T1000 (cell line): ENCODE results near the gene RBMS3.
"Not testable (repeated sequence)": the region's sequence is repeated elsewhere in the genome, so short reads cannot be mapped to it uniquely, and the experiment has no call there.

Experiments
- DNase-seq: peaks from one replicate; lab custom pipeline; 2025; ENCODE audit warnings: mixed read lengths; lab: John Stamatoyannopoulos, UW

RBMS3 gene

DNA sequence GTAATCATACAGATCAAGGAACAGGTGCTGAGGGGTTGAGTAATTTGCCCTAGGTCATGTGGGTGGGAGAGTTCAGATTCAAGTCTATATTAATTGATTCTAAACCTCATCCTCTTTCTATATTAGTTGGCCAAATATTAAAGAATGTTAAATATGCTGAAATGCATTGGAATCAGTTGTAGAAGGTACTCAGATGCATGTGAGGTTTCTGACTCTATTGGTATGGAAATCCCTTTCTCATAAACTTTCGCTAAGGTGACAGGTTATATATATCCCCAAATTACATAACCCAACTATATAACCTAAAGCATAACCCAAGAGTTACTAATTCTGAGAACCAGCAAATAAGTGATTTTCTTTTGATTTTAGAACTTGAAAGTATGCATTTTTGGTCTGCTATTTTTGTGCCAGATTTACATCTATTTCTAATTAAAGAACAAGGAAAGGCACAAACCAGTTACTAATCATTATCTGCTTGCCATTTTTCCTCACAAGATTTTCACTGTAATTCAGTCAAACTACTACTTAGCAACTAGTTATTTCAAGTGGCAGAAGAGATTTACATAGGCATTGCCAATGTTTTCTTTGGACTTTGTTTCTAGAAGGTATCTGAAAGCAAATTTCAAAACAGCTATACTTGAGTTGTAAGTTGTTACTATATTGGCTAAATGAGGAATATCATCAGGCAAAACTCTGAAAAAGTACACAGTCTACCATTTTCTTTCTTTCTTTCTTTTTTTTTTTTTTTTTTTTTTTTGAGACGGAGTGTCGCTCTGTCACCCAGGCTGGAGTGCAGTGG lies 201.3 kb downstream of the RBMS3 start:
- no peak for DNase-seq

DNA sequence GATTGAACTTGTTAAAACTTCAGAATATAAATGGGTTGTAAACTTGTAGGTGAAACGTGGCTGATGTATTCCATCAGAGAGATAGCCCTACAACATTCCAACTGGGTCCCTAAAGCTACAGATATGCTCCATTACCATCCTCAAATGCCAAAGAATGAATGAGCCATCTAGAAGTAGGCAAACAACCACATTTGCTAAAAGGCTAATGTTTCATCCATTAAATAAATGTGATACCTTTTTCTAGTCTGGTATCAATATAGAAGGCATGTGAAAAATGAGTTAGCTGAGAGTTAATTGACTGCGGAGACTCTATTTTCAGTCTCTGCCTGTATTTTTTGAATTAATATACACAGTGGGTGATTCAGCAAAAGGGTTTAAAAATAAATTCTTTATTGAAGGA lies 203.8 kb downstream of the RBMS3 start:
- no peak for DNase-seq

GRCh38 chr3:29486096-29486495 lies 205.2 kb downstream of the RBMS3 start:
- DNase-seq = no peak

DNA sequence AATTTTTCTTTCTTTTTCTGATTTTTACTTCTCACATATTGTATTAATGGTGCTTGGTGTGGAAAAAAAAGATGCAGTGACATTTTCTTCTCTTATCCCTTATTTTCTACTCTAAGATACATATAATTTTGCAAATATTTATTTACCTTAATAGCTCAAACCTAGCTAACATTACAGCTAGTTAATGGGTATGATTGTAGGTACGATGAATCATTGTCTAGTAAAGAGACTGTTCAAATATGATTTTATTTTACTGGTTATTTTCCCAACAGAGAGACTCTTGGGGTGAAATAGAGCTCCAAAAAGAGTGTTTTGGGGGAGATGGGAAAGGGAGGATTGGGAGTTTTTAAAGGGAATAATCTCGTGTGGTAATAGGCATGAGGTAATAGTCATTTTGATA lies 206.0 kb downstream of the RBMS3 start:
- no peak for DNase-seq

DNA sequence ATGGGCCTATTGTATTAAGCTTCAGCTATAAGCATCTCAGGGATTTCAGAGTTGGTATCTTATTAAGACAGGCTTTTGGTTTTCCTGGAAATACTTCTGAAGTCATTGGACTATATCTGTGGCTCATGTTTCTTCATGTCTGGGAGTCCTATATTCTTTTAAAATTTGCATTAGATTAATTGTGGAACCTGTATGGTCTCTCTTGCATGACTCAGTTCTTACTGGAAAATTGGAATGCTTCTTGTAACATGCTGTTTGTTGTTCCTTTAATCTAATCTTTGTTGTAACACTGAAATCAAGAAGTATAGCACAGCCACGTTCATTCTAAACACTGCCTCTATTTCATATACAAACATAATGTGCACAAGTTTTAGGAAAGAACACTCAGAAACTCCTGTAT lies 208.1 kb downstream of the RBMS3 start:
- DNase-seq = no peak

GRCh38 chr3:29493109-29493508 lies 212.2 kb downstream of the RBMS3 start:
- no peak for DNase-seq

DNA sequence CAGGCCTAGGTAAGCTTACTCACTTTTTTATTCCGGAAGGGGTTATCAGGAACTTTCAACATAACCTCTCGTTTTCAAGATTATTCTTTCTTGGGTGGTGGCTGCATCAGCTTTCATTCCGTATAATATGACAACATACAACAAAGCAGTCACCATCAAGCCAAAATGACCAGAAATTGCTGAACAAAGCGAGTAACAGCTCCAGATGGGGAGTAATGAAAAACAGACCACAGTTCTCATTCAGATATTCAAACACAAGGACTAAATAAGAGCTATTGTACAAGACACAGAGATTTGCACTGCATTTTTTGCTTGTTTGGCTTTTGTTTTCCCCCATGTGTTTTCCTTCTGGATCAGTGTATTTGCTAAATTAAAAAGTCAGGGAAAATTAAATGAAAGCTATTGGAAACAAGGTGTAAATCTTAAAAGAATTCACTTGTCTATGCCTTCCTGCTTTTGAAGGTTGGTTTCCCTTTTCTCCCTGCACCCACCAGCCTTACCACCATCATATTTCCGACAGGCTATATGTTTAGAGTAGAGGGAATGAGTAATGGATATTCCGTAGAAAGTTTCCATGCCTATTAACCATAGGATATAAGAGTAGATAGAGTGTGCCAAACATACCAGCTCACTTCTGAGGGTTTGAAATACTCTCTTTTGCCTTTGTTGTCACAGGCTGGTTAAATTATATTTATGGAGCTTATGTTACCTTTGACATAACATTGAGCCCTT lies 213.6 kb downstream of the RBMS3 start:
- no peak for DNase-seq

DNA sequence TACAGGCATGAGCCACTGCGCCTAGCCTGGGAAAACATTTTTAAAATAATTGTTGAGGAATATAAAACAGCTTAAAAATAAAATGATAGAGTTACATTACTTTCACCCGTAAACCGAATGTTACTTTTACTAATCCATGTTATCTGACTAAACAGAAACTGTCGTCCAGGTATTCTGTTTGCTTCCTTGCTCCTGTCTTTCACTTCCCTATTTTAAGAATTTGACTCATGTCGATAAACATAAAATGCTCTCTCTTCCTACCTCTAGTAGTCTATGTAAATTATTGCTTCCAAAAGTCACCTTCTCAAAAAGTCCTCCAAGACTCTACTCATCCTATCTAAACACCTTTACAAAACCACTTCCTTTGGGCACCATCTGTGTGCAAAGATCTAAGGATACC lies 216.4 kb downstream of the RBMS3 start:
- DNase-seq = no peak

DNA sequence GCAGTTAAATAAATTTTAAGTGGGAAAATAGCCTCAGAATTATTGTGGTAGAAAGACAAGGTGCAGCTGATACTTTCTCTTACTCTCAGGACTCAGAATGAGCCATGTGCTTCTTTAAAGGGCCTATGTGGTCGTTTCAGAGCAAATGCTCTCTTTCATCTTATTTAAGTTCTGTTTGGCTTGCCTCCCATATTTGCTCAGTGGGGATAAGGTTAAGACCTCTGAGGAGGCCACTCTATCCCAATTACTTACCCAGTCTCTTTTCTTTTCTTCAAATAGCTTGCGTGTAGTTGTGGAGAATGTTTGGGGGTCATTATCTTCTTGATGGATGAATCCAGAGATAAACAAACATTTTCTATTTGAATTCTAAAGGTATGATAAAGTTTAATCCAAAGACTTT lies 221.9 kb downstream of the RBMS3 start:
- DNase-seq = no peak

- DNase-seq = no peak
Measured at GRCh38 chr3:29503314-29503713, 222.4 kb downstream of the RBMS3 start.

DNA sequence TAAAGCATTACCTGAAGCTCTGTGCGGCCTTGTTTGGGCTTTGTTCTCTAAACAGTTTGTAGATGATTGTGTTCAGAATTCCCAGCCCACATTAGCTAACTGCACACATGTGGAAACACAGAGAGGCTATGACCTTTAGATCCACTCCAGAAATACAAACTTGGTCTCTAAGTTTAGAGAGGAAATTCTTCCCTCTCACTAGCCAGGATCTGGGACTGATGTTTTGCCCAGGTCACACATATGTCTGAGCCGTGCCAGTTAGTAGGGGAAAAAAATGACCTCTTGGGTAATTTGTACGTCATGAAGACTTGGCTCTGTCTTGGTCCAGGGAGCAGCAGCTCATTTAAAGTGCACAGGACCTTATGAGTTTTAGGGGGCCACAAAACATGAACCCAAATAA lies 223.1 kb downstream of the RBMS3 start:
- no peak for DNase-seq

DNA sequence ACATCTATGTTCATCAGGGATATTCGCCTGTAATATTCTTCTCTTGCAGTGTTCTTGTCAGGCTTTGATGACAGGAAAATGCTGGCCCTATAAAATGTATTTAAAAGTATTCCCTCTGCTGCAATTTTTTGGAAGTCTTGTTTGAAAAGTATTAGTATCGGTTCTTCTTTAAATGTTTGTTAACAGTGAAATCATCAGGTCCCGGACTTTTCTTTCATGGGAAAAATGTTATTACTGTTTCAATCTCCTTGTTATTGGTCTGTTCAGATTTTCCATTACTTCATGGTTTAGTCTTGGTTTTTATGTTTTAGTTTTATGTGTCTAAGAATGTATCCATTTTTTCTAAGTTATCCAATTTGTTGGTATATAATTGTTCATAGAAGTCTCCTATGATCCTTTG lies 225.6 kb downstream of the RBMS3 start:
- DNase-seq = no peak

DNA sequence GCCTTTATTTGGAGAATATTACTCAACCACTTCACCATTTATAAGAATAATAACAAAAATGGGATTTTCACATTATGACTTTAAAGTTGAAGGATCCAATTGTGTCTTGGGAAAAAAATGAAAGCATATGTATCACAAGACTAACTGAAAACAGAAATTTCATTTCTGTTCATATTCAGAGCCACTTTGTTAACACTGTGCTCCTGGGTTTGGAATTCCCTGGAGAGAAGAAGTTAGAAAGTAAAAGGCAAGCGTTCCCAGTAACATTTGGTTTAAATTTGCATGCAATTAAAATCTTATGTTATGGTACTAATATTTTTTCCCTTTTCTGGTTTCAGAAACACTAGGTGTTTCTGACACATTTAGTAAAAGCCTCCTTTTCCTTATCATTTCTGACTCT lies 230.8 kb downstream of the RBMS3 start:
- no peak for DNase-seq

DNA sequence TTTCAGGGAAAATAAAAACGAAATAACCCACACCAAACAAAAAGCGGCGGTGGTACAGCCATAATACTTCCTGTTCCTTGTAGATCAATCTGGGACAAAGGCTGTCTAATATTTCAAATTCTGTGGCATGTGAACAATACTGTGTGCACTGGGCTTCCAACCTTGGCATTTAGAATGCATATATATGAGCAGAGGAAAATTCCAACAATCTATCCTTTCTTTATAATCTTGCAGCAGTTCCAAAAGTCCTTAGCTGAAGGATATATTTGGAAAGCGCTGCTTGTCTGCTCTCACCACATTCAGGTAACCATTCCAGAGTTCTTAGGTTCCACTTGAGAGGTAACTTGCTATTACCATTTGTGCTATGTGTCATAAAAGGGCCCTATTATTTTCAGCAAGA lies 231.8 kb downstream of the RBMS3 start:
- no peak for DNase-seq

GRCh38 chr3:29513236-29513635 lies 232.4 kb downstream of the RBMS3 start:
- no peak for DNase-seq

- DNase-seq = no peak
Measured at GRCh38 chr3:29514170-29514569, 233.3 kb downstream of the RBMS3 start.

DNA sequence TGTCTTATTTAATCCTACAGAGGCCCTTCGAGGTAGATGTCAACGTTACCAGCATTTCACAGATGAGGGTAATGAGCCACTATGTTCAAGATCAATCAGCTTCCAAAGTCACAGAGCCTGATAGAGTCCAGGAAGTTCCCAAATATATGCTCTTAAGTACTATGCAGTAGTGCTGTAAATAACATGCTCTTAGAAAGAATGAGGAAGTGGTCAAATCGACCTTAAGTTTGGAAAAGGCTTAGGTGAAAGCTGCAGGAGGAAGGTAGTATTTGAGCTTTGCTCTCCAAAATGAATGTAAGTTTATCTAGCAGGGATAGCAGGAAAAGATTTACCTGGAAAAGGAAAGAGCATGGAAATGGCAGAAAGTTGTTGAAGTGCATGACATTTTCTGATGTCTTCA lies 234.0 kb downstream of the RBMS3 start:
- no peak for DNase-seq

DNA sequence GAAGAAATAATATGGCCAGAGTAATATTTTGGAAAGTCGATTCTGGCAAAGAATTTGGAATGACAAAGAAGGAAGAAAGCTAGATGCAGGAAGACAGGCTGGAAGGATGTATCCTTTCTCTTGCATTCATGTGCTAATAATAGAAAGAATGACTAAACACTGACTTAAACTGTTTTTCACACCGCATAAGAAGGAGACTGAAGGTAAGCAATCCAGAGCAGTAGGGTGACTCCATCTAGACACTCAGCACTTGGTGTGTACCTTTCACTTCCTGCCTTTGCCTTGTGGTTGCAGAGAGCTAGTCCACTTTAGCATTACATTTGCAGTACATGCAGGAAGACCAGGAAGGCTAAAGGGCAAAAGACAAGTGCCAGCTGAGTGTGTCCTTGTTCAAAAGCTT lies 234.6 kb downstream of the RBMS3 start:
- DNase-seq = no peak

GRCh38 chr3:29516164-29516563 lies 235.3 kb downstream of the RBMS3 start:
- no peak for DNase-seq

- no peak for DNase-seq
Measured at GRCh38 chr3:29520764-29521163, 239.9 kb downstream of the RBMS3 start.

GRCh38 chr3:29521293-29521692 lies 240.4 kb downstream of the RBMS3 start:
- DNase-seq = no peak

- no peak for DNase-seq
Measured at GRCh38 chr3:29521751-29522150, 240.9 kb downstream of the RBMS3 start.

- not testable (repeated sequence) for DNase-seq
Measured at GRCh38 chr3:29524433-29524832, 243.6 kb downstream of the RBMS3 start.
